Colonic mucosa (tissue), 4 donors: ENCODE measurements around the gene AREG. TPM values are rescaled to one million over a fixed set of nuclear protein-coding genes. Genes with fewer than 3 reads are reported as not detected.
A peak's percentile ranks its signal among the peaks of the same experiment; 100 is the strongest.
"Not testable (repeated sequence)": the region's sequence is repeated elsewhere in the genome, so short reads cannot be mapped to it uniquely, and the experiment has no call there.

ENCODE experiments used
- DNase-seq: peaks from one replicate; pipeline ENCODE4 v3.0.0-alpha.2; 2020
- H3K27ac ChIP-seq: fragments of 200-600 bp; one replicate; pipeline ENCODE4 v1.8.0; 2021
- H3K27me3 ChIP-seq: fragments of 200-600 bp; one replicate; pipeline ENCODE4 v1.8.0; 2021
- H3K36me3 ChIP-seq: fragments of 200-600 bp; one replicate; pipeline ENCODE4 v1.8.0; 2021
- H3K4me1 ChIP-seq: fragments of 200-600 bp; one replicate; pipeline ENCODE4 v1.8.0; 2021; ENCODE audit warnings: mild to moderate bottlenecking
- H3K4me3 ChIP-seq: fragments of 200-600 bp; one replicate; pipeline ENCODE4 v1.8.0; 2021
- H3K9ac ChIP-seq, 2 donors: one replicate each; pipeline ENCODE4 v1.7.0; 2013; ENCODE audit warnings: control low read depth in 2 of 2, low read depth in 2 of 2, low read length in 2 of 2
- H3K9me3 ChIP-seq: fragments of 200-600 bp; one replicate; pipeline ENCODE4 v1.8.0; 2021
- CTCF ChIP-seq: fragments of 200-600 bp; IDR thresholded peaks from one replicate; pipeline ENCODE4 v1.8.0; 2022; ENCODE audit warnings: antibody characterized with exemption, mild to moderate bottlenecking
- intact Hi-C: fragments of 100-400 bp; cut with DNase I; formaldehyde crosslinking; loops from one replicate; pipeline ENCODE4 v1.14.1; 2022
- total RNA-seq, 2 donors: library from RNA; stranded (reverse); fragmentation: NEBNext Ultra II Directional in 1 of 2; extraction: Animal tissue kit (Norgen Biotek cat#: 25700) in 1 of 2; gene quantifications; one replicate each; pipeline ENCODE4 v1.2.1, GENCODE V29; 2021
- donor health status: healthy.
- donor health status: DM: no; HTN: no; CAD: no.
- donor health status: DM: no; HTN: no; CAD: no.

Gene AREG
- 10 to 100 TPM; 13.4 to 21.7 TPM for total RNA-seq

GRCh38 chr4:74444891-74445642, at the start of gene AREG:
TSS of gene AREG (plus strand) at chr4:74445136. CDS start at chr4:74445346, 210 bp downstream.
- H3K27me3 ChIP-seq, result no peaks in the 10 kb centered on the region
- H3K27ac ChIP-seq, result peak within 1 kb of the TSS; percentile 82
- H3K9me3 ChIP-seq, result no peaks in the 10 kb centered on the region
- TF ChIP-seq CTCF, result peak; percentile 46
- intact Hi-C loops, result no loop called here
- DNase-seq, result peak; percentile 90
- no peaks in the 10 kb centered on the region for H3K36me3 ChIP-seq
- peak within 1 kb of the TSS; percentile 70 for H3K4me3 ChIP-seq
- H3K4me1 ChIP-seq, result no peaks in the 10 kb centered on the region
- H3K9ac ChIP-seq, result peak within 1 kb of the TSS; percentile 74 to 83

GRCh38 chr4:74395633-74396032, 49.3 kb upstream of the AREG start:
- no peak for TF ChIP-seq CTCF
- no peak overlapping the region for H3K4me3 ChIP-seq

DNA sequence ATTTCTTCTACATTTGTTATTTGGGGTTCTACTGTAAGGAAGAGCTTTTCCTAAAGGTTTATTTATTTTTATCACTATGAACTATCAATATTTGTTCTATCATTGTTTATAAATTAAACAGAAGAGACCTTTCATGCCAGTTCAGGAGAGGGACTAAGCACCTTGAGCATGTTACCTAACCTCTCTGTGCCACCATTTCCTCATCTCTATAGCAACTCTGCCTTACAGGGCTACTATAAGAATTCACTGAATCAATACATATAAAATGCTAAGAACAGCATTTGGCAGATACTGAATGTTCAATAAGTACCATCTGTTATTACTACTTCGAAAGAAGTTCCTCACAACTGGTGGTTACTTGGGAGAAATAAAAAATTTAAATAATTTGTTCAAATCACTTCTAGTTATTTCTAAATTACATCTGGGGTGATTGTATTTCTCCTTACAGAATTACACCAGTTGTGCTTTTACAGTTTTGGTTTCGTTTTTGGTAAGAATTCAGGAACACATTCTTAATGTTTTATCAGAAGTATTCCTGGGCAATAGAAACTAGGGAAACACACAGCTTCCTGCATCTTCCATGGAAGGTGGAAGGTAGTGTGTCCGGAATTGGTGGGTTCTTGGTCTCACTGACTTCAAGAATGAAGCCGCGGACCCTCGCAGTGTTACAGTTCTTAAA, 47.0 kb upstream of the AREG start:
- no peaks in the 10 kb centered on the region for H3K27me3 ChIP-seq
- no peaks in the 10 kb centered on the region for H3K4me1 ChIP-seq
- no peaks in the 10 kb centered on the region for H3K9me3 ChIP-seq
- TF ChIP-seq CTCF, result no peak
- no peak for DNase-seq
- peak overlapping the region; percentile 6 for H3K4me3 ChIP-seq
- intact Hi-C loops, result no loop called here
- H3K9ac ChIP-seq, result peak overlapping the region in 1 of 2 donors; percentile 19
- H3K27ac ChIP-seq, result peak overlapping the region; percentile 13
- no peaks in the 10 kb centered on the region for H3K36me3 ChIP-seq

More at GRCh38 chr4:74395633-74396032, 49.3 kb upstream of the AREG start:
- Histone ChIP-seq H3K9me3 (no peaks in the 10 kb centered on the region), H3K27me3 (no peaks in the 10 kb centered on the region), H3K9ac (no peak overlapping the region), H3K4me1 (no peaks in the 10 kb centered on the region), H3K36me3 (no peaks in the 10 kb centered on the region), H3K27ac (peak overlapping the region; percentile 43)
- intact Hi-C loops, result no loop called here
- DNase-seq, result no peak

DNA sequence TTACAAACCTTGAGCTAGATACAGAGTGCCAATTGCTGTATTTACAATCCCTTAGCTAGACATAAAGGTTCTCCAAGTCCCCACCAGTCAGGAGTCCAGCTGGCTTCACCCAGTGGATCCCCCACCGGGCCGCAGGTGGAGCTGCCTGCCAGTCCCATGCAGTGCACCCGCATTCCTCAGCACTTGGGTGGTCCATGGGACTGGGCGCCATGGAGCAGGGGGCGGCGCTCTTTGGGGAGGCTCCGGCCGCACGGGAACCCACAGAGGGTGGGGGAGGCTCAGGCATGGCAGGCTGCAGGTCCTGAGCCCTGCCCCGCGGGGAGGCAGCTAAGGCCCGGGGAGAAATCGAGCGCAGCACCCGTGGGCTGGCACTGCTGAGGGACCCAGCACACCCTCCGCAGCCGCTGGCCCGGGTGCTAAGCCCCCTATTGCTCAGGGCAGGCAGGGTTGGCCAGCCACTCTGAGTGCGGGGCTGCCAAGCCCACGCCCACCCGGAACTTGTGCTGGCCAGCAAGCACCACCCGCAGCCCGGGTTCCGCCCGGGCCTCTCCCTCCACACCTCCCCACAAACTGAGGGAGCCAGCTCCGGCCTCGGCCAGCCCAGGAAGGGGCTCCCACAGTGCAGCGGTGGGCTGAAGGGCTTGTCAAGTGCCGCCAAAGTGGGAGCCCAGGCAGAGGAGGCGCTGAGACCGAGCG, 45.9 kb upstream of the AREG start:
- DNase-seq, intact Hi-C loops, H3K9me3 ChIP-seq, H3K4me3 ChIP-seq, H3K27me3 ChIP-seq, H3K36me3 ChIP-seq, H3K27ac ChIP-seq, H3K9ac ChIP-seq, H3K4me1 ChIP-seq: not testable (repeated sequence)

DNA sequence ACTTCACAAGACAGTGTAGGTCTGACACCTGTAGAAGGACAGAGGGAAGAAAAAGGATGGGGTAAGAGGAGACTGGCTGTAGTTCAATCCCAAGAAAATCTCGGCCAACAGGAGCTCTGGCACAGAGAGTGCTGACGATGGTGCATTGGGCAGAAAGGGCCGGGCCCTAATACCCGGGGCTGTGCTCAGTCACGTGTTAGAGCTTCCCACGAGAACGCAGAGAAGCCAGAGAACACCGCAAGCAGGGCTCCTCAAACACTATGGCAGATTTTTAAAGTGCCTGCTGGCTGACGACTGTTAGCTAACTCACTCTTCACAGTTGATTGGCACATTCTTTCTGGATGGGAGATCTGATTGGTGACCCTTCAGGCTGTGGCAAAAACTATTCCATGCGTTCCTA, 44.5 kb upstream of the AREG start:
- Histone ChIP-seq H3K27ac (no peak overlapping the region), H3K9me3 (no peaks in the 10 kb centered on the region), H3K4me3 (no peak overlapping the region)

More for the DNA sequence above, 44.5 kb upstream of the AREG start:
- Histone ChIP-seq H3K4me1 (no peaks in the 10 kb centered on the region), H3K9ac (no peak overlapping the region), H3K36me3 (no peaks in the 10 kb centered on the region), H3K27me3 (no peaks in the 10 kb centered on the region)
- no peak for DNase-seq
- intact Hi-C loops, result no loop called here
- no peak for TF ChIP-seq CTCF
